Endothelial cell of umbilical vein (primary cell): ENCODE measurements around the gene GYG1.

Source experiments
- EZH2 ChIP-seq: IDR thresholded peaks from 2 replicates; pipeline ENCODE4 v1.6.1; 2012; ENCODE audit warnings: borderline replicate concordance, low read depth, mild to moderate bottlenecking, moderate library complexity, low read length, inconsistent platforms; ENCODE audit not compliant: severe bottlenecking
- FOS ChIP-seq: IDR thresholded peaks from 2 replicates; pipeline ENCODE4 v1.6.1; 2011; ENCODE audit warnings: mild to moderate bottlenecking, low read length, moderate library complexity, borderline replicate concordance; ENCODE audit not compliant: insufficient read depth
- GATA2 ChIP-seq: IDR thresholded peaks from 2 replicates; pipeline ENCODE4 v1.7.0; 2011; ENCODE audit warnings: low read depth, mild to moderate bottlenecking, moderate library complexity, mixed read lengths, low read length; ENCODE audit not compliant: insufficient read length, insufficient read depth
- JUN ChIP-seq: IDR thresholded peaks from 2 replicates; pipeline ENCODE4 v1.6.1; 2011; ENCODE audit warnings: borderline replicate concordance, low read depth; ENCODE audit not compliant: insufficient read length, insufficient read depth
- MAX ChIP-seq: IDR thresholded peaks from 2 replicates; pipeline ENCODE4 v1.6.1; 2011; ENCODE audit not compliant: insufficient read depth, insufficient read length
- MYC ChIP-seq: IDR thresholded peaks from one replicate; pipeline ENCODE4 v1.6.1; 2011; ENCODE audit warnings: mild to moderate bottlenecking, low read depth, low read length
- POLR2A ChIP-seq: IDR thresholded peaks from 2 replicates; pipeline ENCODE4 v1.6.1; 2012; ENCODE audit warnings: low read depth, mild to moderate bottlenecking, control low read depth, low read length
- POLR2AphosphoS5 ChIP-seq: IDR thresholded peaks from 2 replicates; pipeline ENCODE4 v1.6.1; 2012; ENCODE audit warnings: low read depth, mild to moderate bottlenecking, control low read depth, low read length, moderate library complexity; ENCODE audit not compliant: insufficient read depth
- TF ChIP-seq, protein P1 (sequence below), 2 donors: IDR thresholded peaks; 1 replicate in 1 of 2; 2 replicates in 1 of 2; pipeline ENCODE4 v1.5.1; 2011; ENCODE audit warnings: low read length in 2 of 2, mild to moderate bottlenecking in 2 of 2, moderate library complexity in 2 of 2, control low read depth in 1 of 2, inconsistent platforms in 1 of 2, low read depth in 1 of 2; ENCODE audit not compliant: insufficient read depth in 1 of 2; ENCODE audit errors: extremely low read depth in 1 of 2

DNA sequence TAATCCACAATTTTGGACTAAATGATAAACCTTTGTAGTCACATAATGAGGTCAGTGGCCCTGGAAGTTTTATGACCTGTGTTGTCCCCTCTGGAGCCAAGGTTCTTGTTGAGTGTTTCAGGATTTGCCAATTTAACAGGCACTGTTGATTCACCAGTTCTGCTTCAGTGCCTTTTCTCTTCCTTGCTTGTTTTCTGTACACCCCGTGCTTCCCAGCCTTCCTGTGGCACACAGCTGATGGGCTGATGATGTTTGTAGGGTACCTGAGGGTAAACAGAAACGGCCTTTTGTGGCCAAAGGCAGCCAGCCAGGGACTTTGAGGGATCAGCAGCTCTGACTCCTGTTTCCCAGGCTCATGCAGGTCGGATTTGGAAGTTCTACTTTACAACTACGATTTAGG is 13.3 kb downstream of the GYG1 start:
- TF ChIP-seq, protein P1, sequence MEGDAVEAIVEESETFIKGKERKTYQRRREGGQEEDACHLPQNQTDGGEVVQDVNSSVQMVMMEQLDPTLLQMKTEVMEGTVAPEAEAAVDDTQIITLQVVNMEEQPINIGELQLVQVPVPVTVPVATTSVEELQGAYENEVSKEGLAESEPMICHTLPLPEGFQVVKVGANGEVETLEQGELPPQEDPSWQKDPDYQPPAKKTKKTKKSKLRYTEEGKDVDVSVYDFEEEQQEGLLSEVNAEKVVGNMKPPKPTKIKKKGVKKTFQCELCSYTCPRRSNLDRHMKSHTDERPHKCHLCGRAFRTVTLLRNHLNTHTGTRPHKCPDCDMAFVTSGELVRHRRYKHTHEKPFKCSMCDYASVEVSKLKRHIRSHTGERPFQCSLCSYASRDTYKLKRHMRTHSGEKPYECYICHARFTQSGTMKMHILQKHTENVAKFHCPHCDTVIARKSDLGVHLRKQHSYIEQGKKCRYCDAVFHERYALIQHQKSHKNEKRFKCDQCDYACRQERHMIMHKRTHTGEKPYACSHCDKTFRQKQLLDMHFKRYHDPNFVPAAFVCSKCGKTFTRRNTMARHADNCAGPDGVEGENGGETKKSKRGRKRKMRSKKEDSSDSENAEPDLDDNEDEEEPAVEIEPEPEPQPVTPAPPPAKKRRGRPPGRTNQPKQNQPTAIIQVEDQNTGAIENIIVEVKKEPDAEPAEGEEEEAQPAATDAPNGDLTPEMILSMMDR (IDR thresholded peaks at IDR 0.05; ENCODE audit: extremely low read depth in 1 of 2, insufficient read depth in 1 of 2, low read depth in 1 of 2, low read length in 2 of 2) = no peak
- TF ChIP-seq POLR2AphosphoS5 (no peak), POLR2A (no peak), MAX (no peak), EZH2 (no peak), JUN (no peak), MYC (no peak), GATA2 (no peak), FOS (no peak)
